Measurements from ENCODE around the gene MPHOSPH10.
"Not testable (repeated sequence)": the region's sequence is repeated elsewhere in the genome, so short reads cannot be mapped to it uniquely, and the experiment has no call there.

The MPHOSPH10 gene

DNA sequence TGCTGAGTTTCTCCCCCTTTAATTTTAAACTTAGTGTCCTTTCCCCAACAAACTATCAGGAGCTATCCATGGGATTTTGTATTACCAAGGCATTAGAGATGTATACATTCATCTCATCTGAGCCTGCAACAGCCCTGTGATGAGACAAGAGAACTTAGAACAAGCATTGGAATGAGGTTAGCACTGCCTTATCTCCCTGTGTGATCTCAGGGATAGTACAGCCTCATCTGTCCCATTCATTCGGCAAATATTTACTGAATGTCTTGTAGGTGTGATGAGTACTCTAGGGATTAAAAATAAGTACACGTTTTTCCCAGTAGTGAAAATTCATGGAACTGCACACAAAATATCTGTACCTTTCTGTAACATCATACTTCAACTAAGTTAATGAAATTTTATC lies 50.9 kb downstream of the MPHOSPH10 start:
- TF ChIP-seq, protein P1, sequence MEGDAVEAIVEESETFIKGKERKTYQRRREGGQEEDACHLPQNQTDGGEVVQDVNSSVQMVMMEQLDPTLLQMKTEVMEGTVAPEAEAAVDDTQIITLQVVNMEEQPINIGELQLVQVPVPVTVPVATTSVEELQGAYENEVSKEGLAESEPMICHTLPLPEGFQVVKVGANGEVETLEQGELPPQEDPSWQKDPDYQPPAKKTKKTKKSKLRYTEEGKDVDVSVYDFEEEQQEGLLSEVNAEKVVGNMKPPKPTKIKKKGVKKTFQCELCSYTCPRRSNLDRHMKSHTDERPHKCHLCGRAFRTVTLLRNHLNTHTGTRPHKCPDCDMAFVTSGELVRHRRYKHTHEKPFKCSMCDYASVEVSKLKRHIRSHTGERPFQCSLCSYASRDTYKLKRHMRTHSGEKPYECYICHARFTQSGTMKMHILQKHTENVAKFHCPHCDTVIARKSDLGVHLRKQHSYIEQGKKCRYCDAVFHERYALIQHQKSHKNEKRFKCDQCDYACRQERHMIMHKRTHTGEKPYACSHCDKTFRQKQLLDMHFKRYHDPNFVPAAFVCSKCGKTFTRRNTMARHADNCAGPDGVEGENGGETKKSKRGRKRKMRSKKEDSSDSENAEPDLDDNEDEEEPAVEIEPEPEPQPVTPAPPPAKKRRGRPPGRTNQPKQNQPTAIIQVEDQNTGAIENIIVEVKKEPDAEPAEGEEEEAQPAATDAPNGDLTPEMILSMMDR (IDR thresholded peaks at IDR 0.05; ENCODE audit: insufficient read depth, low read depth, low read length, missing control alignments): no peak
- no peak overlapping the region for H3K4me3 ChIP-seq (ENCODE audit: low read depth, low read length)
- no peak for DNase-seq (ENCODE audit: low read depth)

DNA sequence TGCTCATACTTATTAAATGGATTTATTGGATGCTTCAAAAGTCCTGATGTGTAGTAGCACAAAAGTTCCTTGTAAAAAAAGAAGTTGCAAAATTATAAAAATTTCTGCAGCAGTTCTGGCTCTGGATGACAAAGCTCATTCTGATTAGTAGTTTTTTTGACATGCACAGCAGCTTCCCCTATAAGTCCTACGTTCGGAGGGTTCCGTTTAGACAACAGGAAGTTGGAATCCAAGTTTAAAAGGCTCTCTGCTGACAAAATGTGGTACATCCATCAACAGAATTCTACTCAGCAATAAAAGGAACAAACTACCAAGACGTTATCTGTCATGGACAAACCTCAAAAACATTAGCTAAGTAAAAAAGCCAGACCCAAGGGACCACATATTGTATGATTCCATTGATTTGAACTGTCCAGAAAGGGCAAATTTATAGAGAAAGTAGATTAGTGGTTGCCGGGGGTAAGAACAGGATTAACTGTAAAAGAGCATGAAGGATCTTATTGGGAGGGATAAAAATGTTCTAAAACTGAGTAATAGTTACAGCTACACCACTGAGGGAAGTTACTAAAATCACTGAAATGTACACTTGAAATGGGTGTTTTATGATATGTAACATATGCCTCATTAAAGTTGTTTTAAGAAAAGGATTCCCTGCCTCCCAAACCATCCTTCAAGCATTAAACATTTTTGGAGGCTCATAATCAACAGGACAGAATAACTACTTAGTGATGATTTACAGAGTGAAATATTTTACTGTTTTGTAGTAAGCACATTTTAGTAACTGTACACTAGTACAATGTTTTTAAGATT lies 53.1 kb downstream of the MPHOSPH10 start:
- not testable (repeated sequence) for DNase-seq (ENCODE audit: low read depth)

DNA sequence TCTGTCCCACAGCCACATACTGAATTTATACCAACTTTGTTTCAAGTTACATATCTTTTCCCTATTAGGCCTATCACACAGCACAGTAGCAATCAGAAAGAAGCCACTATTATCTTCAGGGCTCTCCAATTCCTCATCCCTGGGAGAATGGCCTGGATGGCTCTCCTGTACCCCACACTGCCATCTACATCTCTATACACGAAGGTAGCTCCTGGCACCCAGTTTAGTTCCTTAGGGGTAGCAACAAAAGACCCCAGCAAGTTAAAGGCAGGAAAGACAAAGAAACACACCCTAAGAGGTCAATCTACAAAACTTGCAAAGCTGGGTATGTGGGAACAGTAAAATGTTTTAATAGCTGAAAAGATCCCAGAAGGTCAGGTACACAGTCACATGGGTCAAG lies 56.5 kb downstream of the MPHOSPH10 start:
- H3K4me3 ChIP-seq (ENCODE audit: low read depth, low read length): no peak overlapping the region
- DNase-seq (ENCODE audit: low read depth): no peak
- TF ChIP-seq, protein P1 (IDR thresholded peaks at IDR 0.05; ENCODE audit: insufficient read depth, low read depth, low read length, missing control alignments): no peak

More for the DNA sequence above, 53.1 kb downstream of the MPHOSPH10 start:
- not testable (repeated sequence) for H3K4me3 ChIP-seq (ENCODE audit: low read depth, low read length)

DNA sequence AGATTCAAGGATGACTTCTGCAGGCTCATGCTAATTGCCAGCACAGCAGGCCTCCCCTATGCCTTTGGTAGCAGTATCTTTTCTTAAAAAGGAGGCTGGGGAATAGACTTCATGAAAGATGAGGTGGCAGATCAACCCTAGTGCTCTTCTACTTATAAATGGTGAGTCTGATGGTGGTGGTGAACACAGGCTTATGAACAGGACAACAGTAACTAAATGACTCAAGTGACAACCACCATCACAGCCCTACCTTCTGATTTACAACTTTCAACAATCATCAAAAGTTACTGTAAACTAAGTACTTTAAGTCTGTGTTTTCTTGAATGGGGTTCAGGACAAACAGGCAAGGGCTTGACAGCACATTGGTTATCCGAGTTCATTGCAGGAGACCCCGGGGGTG lies 57.2 kb downstream of the MPHOSPH10 start:
- no peak overlapping the region for H3K4me3 ChIP-seq (ENCODE audit: low read depth, low read length)
- DNase-seq (ENCODE audit: low read depth): no peak
- TF ChIP-seq, protein P1 (IDR thresholded peaks at IDR 0.05; ENCODE audit: insufficient read depth, low read depth, low read length, missing control alignments): no peak

DNA sequence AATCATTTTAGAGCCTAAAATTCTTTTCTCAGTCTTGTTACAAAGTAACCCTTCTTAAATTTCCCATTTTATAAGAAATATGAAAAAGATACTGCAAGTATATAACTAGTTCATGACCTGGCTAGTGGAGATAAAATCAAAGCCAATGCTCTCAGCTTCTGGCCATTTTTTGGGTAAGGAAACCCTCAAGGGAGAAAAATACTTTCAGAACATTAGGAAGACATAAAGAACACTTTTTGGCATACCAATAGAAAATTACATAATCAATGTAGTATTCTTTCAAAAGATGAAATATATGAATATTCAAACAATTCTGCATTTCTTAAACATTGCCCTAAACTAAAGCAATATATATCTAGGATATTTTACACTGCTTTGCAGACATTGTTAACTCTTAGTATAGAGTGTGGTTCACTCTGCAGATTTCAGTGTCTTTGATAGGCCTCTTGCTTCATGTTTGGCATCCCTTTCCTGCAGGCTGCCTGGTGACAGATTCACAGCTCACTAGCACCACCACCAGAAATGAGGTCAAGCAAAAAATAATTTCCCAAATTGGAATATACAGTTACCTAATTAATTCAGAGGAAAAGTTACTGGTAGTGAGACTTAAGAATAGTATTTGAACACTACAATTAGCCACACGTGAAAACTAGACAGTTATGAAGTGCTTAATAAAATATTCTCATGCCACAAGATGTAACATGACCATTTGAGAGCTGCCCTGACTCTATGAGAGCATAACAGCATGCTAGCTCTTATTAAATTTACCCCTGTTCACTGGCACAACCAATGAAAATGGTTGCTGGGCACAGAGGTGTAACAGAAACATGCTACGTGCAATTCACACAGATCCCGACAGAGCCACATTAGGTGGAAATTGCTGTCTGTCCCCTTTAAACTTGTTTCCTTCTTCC lies 60.5 kb downstream of the MPHOSPH10 start:
- no peak for DNase-seq (ENCODE audit: low read depth)
- TF ChIP-seq, protein P1 (IDR thresholded peaks at IDR 0.05; ENCODE audit: insufficient read depth, low read depth, low read length, missing control alignments): no peak
- H3K4me3 ChIP-seq (ENCODE audit: low read depth, low read length): no peak overlapping the region

DNA sequence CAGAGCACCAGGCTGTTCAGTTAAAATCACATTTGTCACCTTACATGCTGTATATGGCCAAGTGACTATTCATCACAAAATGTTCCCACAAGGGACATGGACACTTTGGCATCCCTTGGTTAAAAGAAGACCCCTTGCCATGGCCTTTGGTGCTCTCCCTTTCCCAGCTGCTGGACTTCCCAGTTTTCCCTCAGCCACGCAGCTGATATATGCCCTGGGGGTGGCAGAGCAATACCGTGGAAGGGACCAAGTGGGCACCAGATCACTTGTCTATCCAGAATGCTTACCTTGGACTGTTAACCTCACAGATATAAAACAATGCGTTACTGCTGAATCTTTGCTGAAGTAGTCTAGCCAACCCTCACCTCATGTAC lies 61.1 kb downstream of the MPHOSPH10 start:
- H3K4me3 ChIP-seq (ENCODE audit: low read depth, low read length): no peak overlapping the region
- DNase-seq (ENCODE audit: low read depth): no peak

More for the DNA sequence above, 61.1 kb downstream of the MPHOSPH10 start:
- TF ChIP-seq, protein P1 (IDR thresholded peaks at IDR 0.05; ENCODE audit: insufficient read depth, low read depth, low read length, missing control alignments): no peak

All from GM12865 (cell line).